Upper lobe of left lung (tissue), 6 donors: ENCODE data around the gene ANKRD11. TPM values are rescaled to one million over a fixed set of nuclear protein-coding genes. Genes with fewer than 3 reads are reported as not detected.
"Not testable (repeated sequence)": the region's sequence is repeated elsewhere in the genome, so short reads cannot be mapped to it uniquely, and the experiment has no call there.

Experiments used
- ATAC-seq, 2 donors: fragments of 200-7000 bp; cut with Tn5 transposase; one replicate each; pipeline ENCODE4 v1.9.1; 2022; ENCODE audit warnings: mild to moderate bottlenecking in 2 of 2, moderate library complexity in 2 of 2; ENCODE audit not compliant: low FRiP score in 2 of 2
- DNase-seq, 2 donors: peaks; one replicate each; pipeline ENCODE4 v3.0.0-alpha.2; 2019 to 2020
- H3K27ac ChIP-seq, 4 donors: fragments of 200-600 bp; sonication (generic); one replicate each; pipeline ENCODE4 v1.5.1; 2016 to 2019
- H3K27me3 ChIP-seq, 4 donors: fragments of 200-600 bp; sonication (generic); one replicate each; pipeline ENCODE4 v1.5.1; 2017 to 2019
- H3K36me3 ChIP-seq, 4 donors: fragments of 200-600 bp; sonication (generic); one replicate each; pipeline ENCODE4 v1.5.1; 2016 to 2019
- H3K4me1 ChIP-seq, 4 donors: fragments of 200-600 bp; sonication (generic); one replicate each; pipeline ENCODE4 v1.5.1; 2018 to 2019
- H3K4me3 ChIP-seq, 4 donors: fragments of 200-600 bp; sonication (generic); one replicate each; pipeline ENCODE4 v1.5.1; 2017 to 2019; ENCODE audit warnings: mild to moderate bottlenecking in 2 of 4, moderate library complexity in 1 of 4
- H3K9me3 ChIP-seq, 4 donors: fragments of 200-600 bp; sonication (generic); one replicate each; pipeline ENCODE4 v1.5.1; 2018 to 2019
- CTCF ChIP-seq, 6 experiments: fragments of 450-650 bp in 4 of 6; fragments of 200-600 bp in 2 of 6; sonication (generic) in 2 of 6; IDR thresholded peaks; one replicate each; pipeline ENCODE4 v1.5.1; 2016 to 2019; ENCODE audit warnings: antibody characterized with exemption in 6 of 6
- EP300 ChIP-seq, 4 donors: sonication (generic); formaldehyde crosslinking; IDR thresholded peaks; one replicate each; pipeline ENCODE4 v1.5.1; 2017; ENCODE audit warnings: antibody characterized with exemption in 4 of 4, control low read depth in 2 of 4
- POLR2A ChIP-seq, 4 donors: fragments of 450-650 bp; IDR thresholded peaks; one replicate each; pipeline ENCODE4 v1.5.1; 2016 to 2017; ENCODE audit warnings: antibody characterized with exemption in 4 of 4, mild to moderate bottlenecking in 2 of 4
- POLR2AphosphoS5 ChIP-seq, 2 donors: sonication (generic); formaldehyde crosslinking; IDR thresholded peaks; one replicate each; pipeline ENCODE4 v1.5.1; 2017; ENCODE audit warnings: antibody characterized with exemption in 2 of 2
- WGBS, 2 donors: methylation state at CpG; one replicate each; pipeline ENCODE4 v1.1.5; 2017 to 2018; 5-methylcytosine and 5-hydroxymethylcytosine counted together
- total RNA-seq, 6 donors: library from RNA; depleted of rRNA in 4 of 6; stranded (reverse); fragments of >200 nt in 4 of 6; gene quantifications; one replicate each; pipeline versions ENCODE4 v1.1.0 to v1.2.1, GENCODE V29; 2016 to 2021
- donor health status: DM: no; HTN: no; CAD: no; lungs with moderate emphysema.
- donor health status: DM: no; HTN: yes; CAD: no; lungs with severe emphysema.

The ANKRD11 gene
- total RNA-seq, 6 donors from 2014 or later, result 92.4 to 313 (median 134) TPM

GRCh38 chr16:89364606-89365005 lies 125.8 kb downstream of the ANKRD11 start:
- no peak for TF ChIP-seq EP300 (IDR thresholded peaks at IDR 0.05)
- no peak for TF ChIP-seq CTCF (IDR thresholded peaks at IDR 0.05)
- no peak for TF ChIP-seq POLR2A (IDR thresholded peaks at IDR 0.05)
- no peak for TF ChIP-seq POLR2AphosphoS5 (IDR thresholded peaks at IDR 0.05)
- H3K4me1 ChIP-seq, result peaks cover 55 to 79% (median 59%) of the 10 kb centered on the region in 4 donors
- no peaks in the 10 kb centered on the region for H3K36me3 ChIP-seq
- H3K9me3 ChIP-seq, result no peaks in the 10 kb centered on the region
- DNase-seq (no peak), ATAC-seq (no peak)
- no peak overlapping the region for H3K4me3 ChIP-seq
- 60 to 64% methylated on average over 8 of the region's 8 CpGs for WGBS, 2 donors
- H3K27me3 ChIP-seq, result no peaks in the 10 kb centered on the region
- peak overlapping the region in 3 of 4 donors; percentile 10 to 18 (median 17) for H3K27ac ChIP-seq

- Histone ChIP-seq H3K27ac (peak overlapping the region in 2 of 4 donors; percentile 4 to 12), H3K27me3 (no peaks in the 10 kb centered on the region), H3K36me3 (no peaks in the 10 kb centered on the region), H3K4me3 (no peak overlapping the region), H3K9me3 (no peaks in the 10 kb centered on the region), H3K4me1 (peaks cover 61 to 83% (median 63%) of the 10 kb centered on the region in 4 donors)
- TF ChIP-seq POLR2A (IDR thresholded peaks at IDR 0.05) (no peak), POLR2AphosphoS5 (IDR thresholded peaks at IDR 0.05) (peak in 1 of 2 donors; percentile 48)
- ATAC-seq, result peak; percentile 58 to 67
- DNase-seq, result peak in 1 of 2 donors; percentile 84
- 24 to 30% methylated on average over 12 of the region's 12 CpGs for WGBS, 2 donors
These were observed 126.6 kb downstream of the ANKRD11 start for GRCh38 chr16:89363621-89364393.

- H3K27me3 ChIP-seq, H3K36me3 ChIP-seq, DNase-seq, ATAC-seq, H3K9me3 ChIP-seq, H3K4me3 ChIP-seq: not testable (repeated sequence)
- Histone ChIP-seq H3K4me1 (peaks cover 71 to 90% (median 75%) of the 10 kb centered on the region in 4 donors), H3K27ac (peak overlapping the region in 2 of 4 donors; percentile 42 to 49)
- 70 to 72% methylated on average over 7 to 11 of the region's 14 CpGs for WGBS, 2 donors
These were observed 127.7 kb downstream of the ANKRD11 start for GRCh38 chr16:89362540-89363223.

GRCh38 chr16:89361751-89362539 lies 128.4 kb downstream of the ANKRD11 start:
- H3K9me3 ChIP-seq, result no peaks in the 10 kb centered on the region
- DNase-seq, result peak in 1 of 2 donors; percentile 67
- 48 to 50% methylated on average over 13 of the region's 13 CpGs for WGBS, 2 donors
- TF ChIP-seq CTCF (IDR thresholded peaks at IDR 0.05), result no peak
- no peak for TF ChIP-seq POLR2AphosphoS5 (IDR thresholded peaks at IDR 0.05)
- no peak for TF ChIP-seq POLR2A (IDR thresholded peaks at IDR 0.05)
- TF ChIP-seq EP300 (IDR thresholded peaks at IDR 0.05), result no peak
- H3K27me3 ChIP-seq, result no peaks in the 10 kb centered on the region
- H3K4me3 ChIP-seq, result no peak overlapping the region
- peaks cover 76 to 91% (median 80%) of the 10 kb centered on the region in 4 donors for H3K4me1 ChIP-seq
- H3K27ac ChIP-seq, result peak overlapping the region; percentile 37 to 55 (median 42)
- peak in 1 of 2 donors; percentile 67 for ATAC-seq
- no peaks in the 10 kb centered on the region for H3K36me3 ChIP-seq

DNA sequence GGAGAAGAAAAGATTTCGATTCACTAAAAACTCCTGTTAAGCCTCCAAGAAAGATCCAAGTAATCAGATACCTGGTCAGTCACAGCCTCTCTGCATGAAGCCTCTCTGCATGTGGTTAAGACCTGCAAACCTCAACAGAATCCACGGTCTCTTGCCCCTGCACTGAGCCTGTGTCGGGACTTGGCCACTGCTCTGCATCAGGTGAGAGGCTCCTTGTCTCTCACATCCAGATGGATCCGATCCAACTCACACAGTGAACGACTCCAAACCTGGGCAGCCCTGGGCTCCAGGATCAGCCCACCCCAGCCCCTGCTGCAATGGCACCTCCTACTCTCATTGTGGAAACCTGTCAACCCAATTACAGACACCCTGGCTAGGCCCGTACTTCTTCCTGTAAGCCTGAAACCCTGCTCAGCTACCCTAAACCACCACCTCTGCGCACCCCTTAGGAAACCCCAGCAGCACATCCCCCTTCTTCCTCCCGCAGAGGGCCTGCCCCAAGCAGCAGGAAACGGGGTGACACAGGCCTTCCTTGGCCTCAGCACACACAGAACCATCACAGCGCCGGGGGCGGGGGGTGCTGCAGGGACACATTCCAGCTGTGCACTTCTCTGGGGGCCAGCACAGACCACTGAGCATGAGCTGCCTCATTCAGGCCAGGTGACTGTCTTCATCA lies 129.5 kb downstream of the ANKRD11 start:
- peak in 1 of 2 donors; percentile 43 for DNase-seq
- Histone ChIP-seq H3K27ac (peak overlapping the region; percentile 37 to 55 (median 42)), H3K9me3 (no peaks in the 10 kb centered on the region), H3K4me1 (peaks cover 84 to 96% (median 88%) of the 10 kb centered on the region in 4 donors), H3K27me3 (no peaks in the 10 kb centered on the region), H3K36me3 (no peaks in the 10 kb centered on the region), H3K4me3 (peak overlapping the region in 1 of 4 donors; percentile 11)
- 30 to 41% methylated on average over 9 to 10 of the region's 12 CpGs for WGBS, 2 donors
- ATAC-seq, result peak in 1 of 2 donors; percentile 45
- TF ChIP-seq POLR2AphosphoS5 (IDR thresholded peaks at IDR 0.05), result peak; percentile 37 to 59
- no peak for TF ChIP-seq EP300 (IDR thresholded peaks at IDR 0.05)
- TF ChIP-seq CTCF (IDR thresholded peaks at IDR 0.05), result no peak
- no peak for TF ChIP-seq POLR2A (IDR thresholded peaks at IDR 0.05)
